Astrocyte (in vitro differentiated cells and primary cell): ENCODE measurements around the gene OR7C2. TPM values are rescaled to one million over a fixed set of nuclear protein-coding genes. Genes with fewer than 3 reads are reported as not detected.

Source experiments
- DNase-seq: peaks from one replicate; pipeline ENCODE4 v3.0.0-alpha.2; 2010; ENCODE audit warnings: low read depth
- FAIRE-seq: peaks from 2 replicates; lab custom pipeline; 2011; peaks lifted over from hg19 to GRCh38; lab: Jason Lieb, UNC
- H2AFZ ChIP-seq: 2 replicates; pipeline ENCODE4 v1.6.0; 2012; ENCODE audit warnings: low read depth, low read length, inconsistent platforms
- H3K27ac ChIP-seq: 2 replicates; pipeline ENCODE4 v1.5.1; 2011; ENCODE audit warnings: low read depth, low read length, inconsistent platforms
- H3K27me3 ChIP-seq: 2 replicates; pipeline ENCODE4 v1.6.0; 2011; ENCODE audit warnings: low read length, inconsistent platforms; ENCODE audit not compliant: insufficient read depth
- H3K36me3 ChIP-seq: 2 replicates; pipeline ENCODE4 v1.5.1; 2011; ENCODE audit warnings: low read length, inconsistent platforms; ENCODE audit not compliant: insufficient read depth
- H3K4me1 ChIP-seq: 2 replicates; pipeline ENCODE4 v1.5.1; 2011; ENCODE audit warnings: low read length, inconsistent platforms; ENCODE audit not compliant: insufficient read depth
- H3K4me2 ChIP-seq: 2 replicates; pipeline ENCODE4 v1.6.0; 2012; ENCODE audit warnings: low read length, inconsistent platforms
- H3K4me3 ChIP-seq: 2 replicates; pipeline ENCODE4 v1.5.1; 2011; ENCODE audit warnings: low read depth, mild to moderate bottlenecking, low read length, inconsistent platforms; ENCODE audit not compliant: insufficient read depth
- H3K79me2 ChIP-seq: 2 replicates; pipeline ENCODE4 v1.6.0; 2012; ENCODE audit warnings: mild to moderate bottlenecking, low read length, inconsistent platforms; ENCODE audit not compliant: insufficient read depth
- H3K9ac ChIP-seq: 2 replicates; pipeline ENCODE4 v1.6.0; 2012; ENCODE audit warnings: mild to moderate bottlenecking, low read length, inconsistent platforms
- H3K9me3 ChIP-seq: 2 replicates; pipeline ENCODE4 v1.5.1; 2012; ENCODE audit warnings: low read depth, mild to moderate bottlenecking, low read length, inconsistent platforms; ENCODE audit not compliant: insufficient read depth
- H4K20me1 ChIP-seq: 2 replicates; pipeline ENCODE4 v1.6.0; 2012; ENCODE audit warnings: low read length, inconsistent platforms; ENCODE audit not compliant: insufficient read depth
- H3K27ac Mint-ChIP-seq: one replicate; pipeline ENCODE4 v1.8.0; 2021; ENCODE audit warnings: mild to moderate bottlenecking, mixed read lengths; ENCODE audit not compliant: unreplicated experiment
- H3K27me3 Mint-ChIP-seq: one replicate; pipeline ENCODE4 v1.8.0; 2021; ENCODE audit warnings: low read depth, mixed read lengths; ENCODE audit not compliant: unreplicated experiment
- H3K36me3 Mint-ChIP-seq: one replicate; pipeline ENCODE4 v1.8.0; 2021; ENCODE audit warnings: low read depth, mixed read lengths; ENCODE audit not compliant: unreplicated experiment
- H3K4me1 Mint-ChIP-seq: one replicate; pipeline ENCODE4 v1.8.0; 2021; ENCODE audit warnings: low read depth, mixed read lengths; ENCODE audit not compliant: unreplicated experiment
- H3K4me3 Mint-ChIP-seq: one replicate; pipeline ENCODE4 v1.8.0; 2021; ENCODE audit warnings: mild to moderate bottlenecking, moderate library complexity, mixed read lengths; ENCODE audit not compliant: unreplicated experiment
- H3K9me3 Mint-ChIP-seq: one replicate; pipeline ENCODE4 v1.8.0; 2021; ENCODE audit warnings: mild to moderate bottlenecking, mixed read lengths; ENCODE audit not compliant: unreplicated experiment
- EZH2 ChIP-seq: IDR thresholded peaks from 2 replicates; pipeline ENCODE4 v1.6.1; 2012; ENCODE audit warnings: mild to moderate bottlenecking, low read length, inconsistent platforms; ENCODE audit not compliant: insufficient read depth
- total RNA-seq: library from RNA; stranded (reverse); gene quantifications from 2 replicates; pipeline ENCODE4 v1.2.1, GENCODE V29; 2021
- TF ChIP-seq, protein P1 (sequence below): IDR thresholded peaks from 2 replicates; pipeline ENCODE4 v1.5.1; 2011; ENCODE audit warnings: low read depth, mild to moderate bottlenecking, inconsistent platforms, low read length, moderate library complexity; ENCODE audit not compliant: insufficient read depth

Gene OR7C2
- total RNA-seq, 1 donor from 2014 or later, result not detected

DNA sequence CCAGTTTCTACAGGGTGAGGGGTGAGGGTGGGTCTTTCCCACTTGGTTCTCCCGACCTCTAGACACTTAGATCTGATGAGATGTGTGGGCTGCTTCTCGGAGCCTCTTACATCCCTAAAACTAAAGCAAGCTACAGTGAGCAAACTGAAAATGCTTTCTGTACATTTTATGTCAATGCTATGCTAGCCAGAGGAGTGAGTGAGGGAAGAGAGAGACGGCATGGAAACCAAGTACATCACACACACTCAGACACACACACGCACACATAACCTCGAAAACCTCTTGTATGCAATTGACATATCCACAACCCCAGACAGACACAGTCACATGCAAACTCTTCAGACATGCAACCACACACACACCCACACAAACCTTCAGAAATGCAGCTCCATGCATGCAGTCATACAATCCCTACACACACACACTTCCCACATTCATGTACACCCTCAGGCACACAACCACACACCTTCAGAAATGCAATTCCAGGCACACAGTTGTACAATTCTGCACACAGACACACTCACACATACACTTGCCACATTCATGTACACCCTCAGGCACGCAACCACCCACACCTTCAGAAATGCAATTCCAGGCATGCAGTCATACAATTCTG is 37.0 kb downstream of the OR7C2 start:
- H3K27me3 Mint-ChIP-seq, result peaks cover 40% of the 10 kb centered on the region
- Histone ChIP-seq H3K36me3 (no peaks in the 10 kb centered on the region), H2AFZ (no peak overlapping the region), H3K4me3 (no peak overlapping the region), H3K9ac (no peak overlapping the region), H3K79me2 (no peaks in the 10 kb centered on the region), H3K27ac (no peak overlapping the region), H4K20me1 (no peaks in the 10 kb centered on the region), H3K27me3 (peaks cover 14% of the 10 kb centered on the region), H3K9me3 (no peaks in the 10 kb centered on the region), H3K4me1 (no peaks in the 10 kb centered on the region), H3K4me2 (no peak overlapping the region)
- TF ChIP-seq, protein P1, sequence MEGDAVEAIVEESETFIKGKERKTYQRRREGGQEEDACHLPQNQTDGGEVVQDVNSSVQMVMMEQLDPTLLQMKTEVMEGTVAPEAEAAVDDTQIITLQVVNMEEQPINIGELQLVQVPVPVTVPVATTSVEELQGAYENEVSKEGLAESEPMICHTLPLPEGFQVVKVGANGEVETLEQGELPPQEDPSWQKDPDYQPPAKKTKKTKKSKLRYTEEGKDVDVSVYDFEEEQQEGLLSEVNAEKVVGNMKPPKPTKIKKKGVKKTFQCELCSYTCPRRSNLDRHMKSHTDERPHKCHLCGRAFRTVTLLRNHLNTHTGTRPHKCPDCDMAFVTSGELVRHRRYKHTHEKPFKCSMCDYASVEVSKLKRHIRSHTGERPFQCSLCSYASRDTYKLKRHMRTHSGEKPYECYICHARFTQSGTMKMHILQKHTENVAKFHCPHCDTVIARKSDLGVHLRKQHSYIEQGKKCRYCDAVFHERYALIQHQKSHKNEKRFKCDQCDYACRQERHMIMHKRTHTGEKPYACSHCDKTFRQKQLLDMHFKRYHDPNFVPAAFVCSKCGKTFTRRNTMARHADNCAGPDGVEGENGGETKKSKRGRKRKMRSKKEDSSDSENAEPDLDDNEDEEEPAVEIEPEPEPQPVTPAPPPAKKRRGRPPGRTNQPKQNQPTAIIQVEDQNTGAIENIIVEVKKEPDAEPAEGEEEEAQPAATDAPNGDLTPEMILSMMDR, result no peak
- no peak for TF ChIP-seq EZH2
- FAIRE-seq (no peak), DNase-seq (no peak)
- H3K4me1 Mint-ChIP-seq, result peaks cover 3% of the 10 kb centered on the region
- peak overlapping the region; percentile 6 for H3K4me3 Mint-ChIP-seq
- no peaks in the 10 kb centered on the region for H3K9me3 Mint-ChIP-seq
- H3K36me3 Mint-ChIP-seq, result no peaks in the 10 kb centered on the region
- no peak overlapping the region for H3K27ac Mint-ChIP-seq

DNA sequence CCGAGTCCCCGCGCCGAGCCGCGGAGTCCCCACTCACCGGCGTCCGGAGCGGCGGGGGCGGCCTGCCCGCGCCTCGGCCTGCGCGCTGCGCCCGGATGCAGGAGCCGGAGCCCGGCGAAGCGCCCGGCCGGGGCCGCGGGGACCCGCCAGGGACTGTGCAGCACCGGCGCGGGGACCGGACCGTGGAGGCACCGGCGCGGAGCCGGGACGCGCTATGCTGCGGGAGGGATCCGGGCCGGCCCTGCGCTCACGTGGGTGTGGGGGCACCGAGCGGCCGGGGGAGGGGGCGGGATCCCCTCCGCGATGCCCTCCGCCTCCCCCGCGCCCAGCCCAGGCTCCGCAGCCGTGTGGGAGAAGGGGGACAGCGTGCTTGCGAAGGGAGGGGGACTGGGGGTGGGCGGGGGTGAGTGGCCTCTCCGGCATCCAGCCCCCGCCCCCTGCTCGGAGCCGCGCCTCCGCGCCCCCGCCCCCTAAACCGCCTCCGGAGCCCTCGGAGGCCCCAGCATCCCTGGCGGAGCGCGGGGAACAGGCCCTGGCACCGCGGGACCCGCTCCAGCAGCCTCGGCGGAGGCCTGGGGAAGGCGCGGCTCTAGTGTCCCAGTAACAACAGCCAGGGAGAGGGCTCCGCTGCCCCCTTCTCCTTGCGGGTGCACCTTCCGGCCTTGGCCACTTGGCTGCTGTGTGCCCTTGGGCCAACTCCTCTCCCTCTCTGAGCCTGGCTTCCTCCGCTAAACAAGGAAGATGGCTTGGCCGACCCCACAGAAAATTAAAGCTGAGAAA is 38.4 kb downstream of the OR7C2 start, which contains the start of gene SLC1A6:
TSS of gene SLC1A6 (minus strand) at position 389 of the 780 bp plus-strand sequence. CDS start 6,954 bp downstream, outside the sequence.
- Histone ChIP-seq H3K9me3 (no peaks in the 10 kb centered on the region), H3K9ac (no peak within 1 kb of the TSS), H2AFZ (no peak within 1 kb of the TSS), H3K36me3 (no peaks in the 10 kb centered on the region), H3K4me2 (no peak within 1 kb of the TSS), H3K4me3 (no peak within 1 kb of the TSS), H3K4me1 (no peaks in the 10 kb centered on the region), H3K27me3 (peaks cover 14% of the 10 kb centered on the region), H4K20me1 (no peaks in the 10 kb centered on the region), H3K79me2 (no peaks in the 10 kb centered on the region), H3K27ac (no peak within 1 kb of the TSS)
- peak within 1 kb of the TSS; percentile 60 for H3K27ac Mint-ChIP-seq
- H3K9me3 Mint-ChIP-seq, result no peaks in the 10 kb centered on the region
- TF ChIP-seq, protein P1, result no peak
- H3K36me3 Mint-ChIP-seq, result no peaks in the 10 kb centered on the region
- FAIRE-seq, result no peak
- H3K27me3 Mint-ChIP-seq, result peaks cover 42% of the 10 kb centered on the region
- H3K4me1 Mint-ChIP-seq, result peaks cover 3% of the 10 kb centered on the region
- no peak for DNase-seq
- H3K4me3 Mint-ChIP-seq, result peak within 1 kb of the TSS; percentile 76

DNA sequence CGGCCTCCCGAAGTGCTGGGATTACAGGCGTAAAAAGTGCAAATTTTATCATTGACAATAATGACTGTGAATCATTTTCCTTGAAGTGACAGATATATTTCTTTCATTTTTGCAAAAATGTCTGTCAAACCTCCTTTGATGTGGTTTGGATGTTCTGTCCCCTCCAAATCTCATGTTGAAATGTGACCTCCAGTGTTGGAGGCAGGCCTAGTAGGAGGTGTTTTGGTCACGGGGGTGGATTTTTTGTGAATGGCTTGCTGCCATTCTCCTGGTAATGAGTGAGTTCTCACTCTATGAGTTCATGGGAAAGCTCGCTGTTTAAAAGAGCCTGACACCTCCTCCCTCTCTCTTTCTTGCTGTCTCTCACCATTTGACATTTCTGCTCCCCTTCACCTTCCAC is 43.8 kb downstream of the OR7C2 start:
- TF ChIP-seq, protein P1, result no peak
- TF ChIP-seq EZH2, result no peak
- H3K4me2 ChIP-seq, result no peak overlapping the region
- Mint-ChIP-seq H3K9me3 (peaks cover 4% of the 10 kb centered on the region), H3K4me3 (no peak overlapping the region), H3K36me3 (no peaks in the 10 kb centered on the region), H3K27ac (no peak overlapping the region), H3K4me1 (peaks cover 1% of the 10 kb centered on the region), H3K27me3 (peaks cover 42% of the 10 kb centered on the region)
- no peaks in the 10 kb centered on the region for H3K36me3 ChIP-seq
- peaks cover 2% of the 10 kb centered on the region for H3K27me3 ChIP-seq
- no peaks in the 10 kb centered on the region for H4K20me1 ChIP-seq
- no peaks in the 10 kb centered on the region for H3K79me2 ChIP-seq
- H3K4me3 ChIP-seq, result no peak overlapping the region
- DNase-seq, result no peak
- H3K9ac ChIP-seq, result no peak overlapping the region
- H2AFZ ChIP-seq, result no peak overlapping the region
- FAIRE-seq, result no peak
- no peak overlapping the region for H3K27ac ChIP-seq
- no peaks in the 10 kb centered on the region for H3K9me3 ChIP-seq
- no peaks in the 10 kb centered on the region for H3K4me1 ChIP-seq
